Natural killer cell (primary cell): ENCODE data around the gene ABL1. TPM values are rescaled to one million over a fixed set of nuclear protein-coding genes. Genes with fewer than 3 reads are reported as not detected.
"Not testable (repeated sequence)": the region's sequence is repeated elsewhere in the genome, so short reads cannot be mapped to it uniquely, and the experiment has no call there.

ENCODE experiments used
- ATAC-seq, 3 donors: fragments of 150-1000 bp in 2 of 3; fragments of 200-7000 bp in 1 of 3; cut with Tn5 transposase; 1 replicate in 1 of 3; 2 replicates in 2 of 3; pipeline ENCODE4 v1.10.0; 2021; ENCODE audit warnings: mild to moderate bottlenecking in 2 of 3, moderate library complexity in 2 of 3
- DNase-seq, 2 donors: peaks; one replicate each; pipeline versions ENCODE4 v3.0.0 to v3.0.0-alpha.2; 2013 to 2021; ENCODE audit warnings: mixed read lengths in 1 of 2
- H3K27ac ChIP-seq: one replicate; pipeline ENCODE4 v1.5.1; 2013; ENCODE audit warnings: mild to moderate bottlenecking, low read length
- H3K27me3 ChIP-seq: one replicate; pipeline ENCODE4 v1.6.1; 2013; ENCODE audit warnings: low read length; ENCODE audit not compliant: control insufficient read depth, insufficient read depth
- H3K36me3 ChIP-seq: one replicate; pipeline ENCODE4 v1.6.1; 2013; ENCODE audit warnings: low read length; ENCODE audit not compliant: control insufficient read depth, insufficient read depth
- H3K4me1 ChIP-seq: one replicate; pipeline ENCODE4 v1.6.1; 2013; ENCODE audit warnings: low read length; ENCODE audit not compliant: control insufficient read depth, insufficient read depth
- H3K4me3 ChIP-seq: one replicate; pipeline ENCODE4 v1.5.1; 2013; ENCODE audit warnings: low read length
- H3K9me3 ChIP-seq: one replicate; pipeline ENCODE4 v1.6.1; 2013; ENCODE audit warnings: low read length; ENCODE audit not compliant: control insufficient read depth, insufficient read depth
- H3K27ac Mint-ChIP-seq, 2 donors: one replicate each; pipeline ENCODE4 v1.8.0; 2022; ENCODE audit warnings: mild to moderate bottlenecking in 2 of 2, mixed read lengths in 2 of 2, moderate library complexity in 1 of 2
- H3K27me3 Mint-ChIP-seq, 2 donors: one replicate each; pipeline ENCODE4 v1.8.0; 2022; ENCODE audit warnings: low read depth in 2 of 2, mixed read lengths in 2 of 2
- H3K36me3 Mint-ChIP-seq: one replicate; pipeline ENCODE4 v1.8.0; 2022; ENCODE audit warnings: mixed read lengths
- H3K4me1 Mint-ChIP-seq, 2 donors: one replicate each; pipeline ENCODE4 v1.8.0; 2022; ENCODE audit warnings: mixed read lengths in 2 of 2
- H3K4me3 Mint-ChIP-seq: one replicate; pipeline ENCODE4 v1.8.0; 2022; ENCODE audit warnings: mild to moderate bottlenecking, moderate library complexity, mixed read lengths
- H3K9me3 Mint-ChIP-seq, 2 donors: one replicate each; pipeline ENCODE4 v1.8.0; 2022; ENCODE audit warnings: mixed read lengths in 2 of 2
- WGBS: methylation state at CpG from one replicate; pipeline ENCODE4 v1.1.7; 2013; ENCODE audit warnings: missing lambda C conversion rate; ENCODE audit not compliant: insufficient coverage; 5-methylcytosine and 5-hydroxymethylcytosine counted together
- intact Hi-C: fragments of 100-400 bp; cut with micrococcal nuclease; formaldehyde crosslinking; loops from one replicate; pipeline ENCODE4 v1.14.2; 2022
- total RNA-seq, 4 donors: library from RNA; stranded (reverse); fragments of 120-200 nt in 1 of 4; gene quantifications; one replicate each; pipeline versions ENCODE4 v1.2.3 to v1.2.4, GENCODE V29; 2013 to 2022
- TF ChIP-seq, protein P1 (sequence below): fragments of 200-600 bp; IDR thresholded peaks from one replicate; pipeline ENCODE4 v1.8.0; 2022; ENCODE audit warnings: antibody characterized with exemption

ABL1 gene
- total RNA-seq, 3 donors from 2014 or later (not counting 1 experiment from before 2014, with no cell fraction given): 49.7 to 65.6 (median 53.8) TPM

DNA sequence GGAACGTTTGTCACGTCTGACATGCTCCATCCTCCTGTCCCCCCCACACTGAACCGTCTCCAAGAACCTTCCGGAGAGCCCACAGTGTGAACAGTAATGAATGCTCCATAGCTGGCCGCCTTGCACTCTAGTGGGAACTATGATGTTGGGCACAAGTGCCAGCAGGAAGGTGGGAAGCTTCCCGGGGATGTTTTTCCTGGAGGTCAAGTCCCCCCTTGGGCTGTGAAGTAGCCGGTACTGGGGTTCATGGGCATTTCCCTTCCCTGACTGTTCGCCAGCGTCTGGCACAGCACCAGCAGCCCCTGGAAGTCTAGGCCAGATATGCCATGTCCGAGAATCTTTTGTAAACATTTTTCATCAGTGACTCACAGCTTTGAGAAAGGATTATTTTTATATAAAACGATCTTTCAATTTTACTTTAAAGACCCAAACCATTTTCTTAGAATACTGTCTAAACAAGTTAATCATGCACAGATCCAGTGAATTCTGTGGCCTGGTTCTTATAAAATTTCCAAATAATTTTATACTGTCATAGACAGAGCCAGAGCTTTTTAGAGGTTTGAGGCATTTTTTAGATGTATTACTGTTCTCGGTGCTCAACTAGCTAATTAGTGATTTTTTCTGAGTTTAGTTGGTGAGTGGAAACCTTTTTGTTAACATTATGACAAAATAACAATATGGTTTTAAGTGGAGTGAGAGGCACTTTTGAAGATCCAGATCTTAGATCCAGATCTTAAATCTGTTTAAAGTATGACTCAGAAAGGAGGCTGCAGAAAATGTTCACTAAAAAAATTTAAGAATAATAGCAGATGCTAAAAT is 11.6 kb downstream of the ABL1 start:
- H3K27ac ChIP-seq: no peak overlapping the region
- 96% methylated on average over 10 of the region's 12 CpGs for WGBS
- H3K27ac Mint-ChIP-seq: no peak overlapping the region

DNA sequence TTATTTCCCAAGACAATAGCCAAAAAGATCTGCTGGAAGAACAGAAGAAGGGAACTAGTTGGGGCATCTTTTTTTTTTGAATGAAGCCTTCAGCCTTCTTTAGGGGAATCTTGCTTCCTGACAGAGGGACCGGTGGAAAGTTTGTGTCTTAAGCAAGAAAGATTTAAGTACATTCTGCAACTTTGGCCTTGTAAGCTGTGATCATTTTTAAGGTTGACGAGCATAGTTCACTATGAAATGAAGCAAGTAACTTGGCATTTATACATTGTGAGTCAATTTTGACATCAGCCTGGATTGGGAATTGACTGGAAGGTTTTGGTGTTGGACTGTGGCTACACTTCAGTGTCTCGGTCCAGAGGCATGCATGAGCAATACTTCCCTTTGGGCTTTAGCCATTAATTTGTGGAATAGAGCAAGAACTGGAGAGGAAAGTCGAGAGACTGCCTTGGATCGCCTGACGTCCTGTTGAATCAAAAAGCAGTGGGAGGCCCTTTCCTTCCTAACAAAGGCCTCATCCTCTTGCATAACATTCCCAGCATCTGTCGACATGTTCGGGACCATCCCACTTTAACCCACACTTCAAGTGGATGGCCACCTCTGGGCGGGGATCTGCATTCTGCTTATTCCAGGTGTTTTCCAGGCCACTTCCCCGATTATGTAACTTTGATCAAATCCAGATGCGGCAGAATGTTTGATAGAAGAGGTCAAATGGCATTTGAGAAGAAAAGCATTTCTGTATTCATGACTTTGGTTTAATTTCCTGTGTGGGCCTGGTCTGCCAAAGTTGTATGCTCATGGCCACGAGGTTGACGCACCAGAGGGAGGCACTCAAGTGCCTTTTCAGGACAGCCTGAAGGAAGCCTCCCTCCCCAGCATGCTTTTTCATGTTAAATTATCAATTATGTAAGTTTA is 12.5 kb downstream of the ABL1 start:
- TF ChIP-seq, protein P1, sequence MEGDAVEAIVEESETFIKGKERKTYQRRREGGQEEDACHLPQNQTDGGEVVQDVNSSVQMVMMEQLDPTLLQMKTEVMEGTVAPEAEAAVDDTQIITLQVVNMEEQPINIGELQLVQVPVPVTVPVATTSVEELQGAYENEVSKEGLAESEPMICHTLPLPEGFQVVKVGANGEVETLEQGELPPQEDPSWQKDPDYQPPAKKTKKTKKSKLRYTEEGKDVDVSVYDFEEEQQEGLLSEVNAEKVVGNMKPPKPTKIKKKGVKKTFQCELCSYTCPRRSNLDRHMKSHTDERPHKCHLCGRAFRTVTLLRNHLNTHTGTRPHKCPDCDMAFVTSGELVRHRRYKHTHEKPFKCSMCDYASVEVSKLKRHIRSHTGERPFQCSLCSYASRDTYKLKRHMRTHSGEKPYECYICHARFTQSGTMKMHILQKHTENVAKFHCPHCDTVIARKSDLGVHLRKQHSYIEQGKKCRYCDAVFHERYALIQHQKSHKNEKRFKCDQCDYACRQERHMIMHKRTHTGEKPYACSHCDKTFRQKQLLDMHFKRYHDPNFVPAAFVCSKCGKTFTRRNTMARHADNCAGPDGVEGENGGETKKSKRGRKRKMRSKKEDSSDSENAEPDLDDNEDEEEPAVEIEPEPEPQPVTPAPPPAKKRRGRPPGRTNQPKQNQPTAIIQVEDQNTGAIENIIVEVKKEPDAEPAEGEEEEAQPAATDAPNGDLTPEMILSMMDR: no peak
- no peak overlapping the region for H3K27ac Mint-ChIP-seq
- DNase-seq: no peak
- H3K4me3 ChIP-seq: no peak overlapping the region
- no peaks in the 10 kb centered on the region for H3K9me3 ChIP-seq
- no peak for ATAC-seq
- H3K4me3 Mint-ChIP-seq: no peak overlapping the region
- no peak overlapping the region for H3K27ac ChIP-seq
- H3K4me1 Mint-ChIP-seq: peaks cover 25 to 33% of the 10 kb centered on the region in 2 donors
- H3K36me3 Mint-ChIP-seq: no peaks in the 10 kb centered on the region
- H3K36me3 ChIP-seq: no peaks in the 10 kb centered on the region
- H3K9me3 Mint-ChIP-seq: no peaks in the 10 kb centered on the region
- no peaks in the 10 kb centered on the region for H3K4me1 ChIP-seq
- 92% methylated on average over 13 of the region's 13 CpGs for WGBS
- intact Hi-C loops: no loop called here
- H3K27me3 Mint-ChIP-seq: no peaks in the 10 kb centered on the region
- H3K27me3 ChIP-seq: no peaks in the 10 kb centered on the region

More for the DNA sequence above, 11.6 kb downstream of the ABL1 start:
- Histone ChIP-seq H3K4me3 (no peak overlapping the region), H3K27me3 (no peaks in the 10 kb centered on the region), H3K4me1 (no peaks in the 10 kb centered on the region), H3K9me3 (no peaks in the 10 kb centered on the region), H3K36me3 (no peaks in the 10 kb centered on the region)
- no peak for DNase-seq
- no peak overlapping the region for H3K4me3 Mint-ChIP-seq
- no peaks in the 10 kb centered on the region for H3K36me3 Mint-ChIP-seq
- H3K27me3 Mint-ChIP-seq: no peaks in the 10 kb centered on the region
- intact Hi-C loops: no loop called here
- ATAC-seq: no peak
- TF ChIP-seq, protein P1: no peak
- peaks cover 29 to 41% of the 10 kb centered on the region in 2 donors for H3K4me1 Mint-ChIP-seq
- H3K9me3 Mint-ChIP-seq: no peaks in the 10 kb centered on the region

DNA sequence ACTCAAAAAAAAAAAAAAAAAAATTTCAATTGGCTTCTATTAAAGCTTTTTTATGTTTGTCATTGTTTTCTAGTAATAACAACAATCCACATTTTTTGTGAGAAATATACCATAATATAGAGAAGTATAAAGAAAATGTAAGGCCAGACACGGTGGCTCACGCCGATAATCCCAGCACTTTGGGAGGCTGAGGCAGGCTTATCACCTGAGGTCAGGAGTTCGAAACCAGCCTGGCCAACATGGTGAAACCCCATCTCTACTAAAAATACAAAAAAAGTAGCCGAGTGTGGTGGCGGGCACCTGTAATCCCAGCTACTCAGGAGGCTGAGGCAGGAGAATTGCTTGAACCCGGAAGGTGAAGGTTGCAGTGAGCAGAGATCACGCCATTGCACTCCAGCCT is 13.5 kb downstream of the ABL1 start:
- over 99% methylated on average over 7 of the region's 8 CpGs for WGBS
- intact Hi-C loops, H3K36me3 Mint-ChIP-seq, H3K4me3 Mint-ChIP-seq, H3K36me3 ChIP-seq, H3K27ac Mint-ChIP-seq, H3K9me3 Mint-ChIP-seq, H3K4me1 ChIP-seq, H3K27ac ChIP-seq, H3K27me3 Mint-ChIP-seq, ATAC-seq, H3K9me3 ChIP-seq, H3K27me3 ChIP-seq, H3K4me3 ChIP-seq, DNase-seq: not testable (repeated sequence)
- peaks cover 17 to 25% of the 10 kb centered on the region in 2 donors for H3K4me1 Mint-ChIP-seq

DNA sequence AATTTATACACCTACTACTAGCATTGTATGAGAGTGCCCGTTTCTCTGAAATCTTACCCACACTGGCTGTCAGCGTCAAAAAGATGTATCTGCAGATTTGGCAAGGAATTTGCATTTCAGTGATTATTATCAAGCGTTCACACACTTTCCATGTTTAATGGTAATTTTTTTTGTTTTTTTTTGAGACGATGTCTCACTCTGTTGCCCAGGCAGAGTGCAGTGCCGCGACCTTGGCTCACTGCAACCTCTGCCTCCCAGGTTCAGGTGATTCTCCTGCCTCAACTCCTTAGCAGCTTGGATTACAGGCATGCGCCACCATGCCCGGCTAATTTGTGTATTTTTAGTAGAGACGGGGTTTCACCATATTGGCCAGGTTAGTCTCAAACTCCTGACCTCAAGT is 14.3 kb downstream of the ABL1 start:
- TF ChIP-seq, protein P1: no peak
- no peaks in the 10 kb centered on the region for H3K36me3 Mint-ChIP-seq

More for the DNA sequence above, 14.3 kb downstream of the ABL1 start:
- Mint-ChIP-seq H3K27me3 (no peaks in the 10 kb centered on the region), H3K4me3 (no peak overlapping the region), H3K27ac (no peak overlapping the region), H3K4me1 (peaks cover 8 to 17% of the 10 kb centered on the region in 2 donors), H3K9me3 (no peaks in the 10 kb centered on the region)
- ATAC-seq: no peak
- Histone ChIP-seq H3K4me3 (no peak overlapping the region), H3K27ac (no peak overlapping the region), H3K4me1 (no peaks in the 10 kb centered on the region), H3K36me3 (peaks cover 3% of the 10 kb centered on the region), H3K9me3 (no peaks in the 10 kb centered on the region), H3K27me3 (no peaks in the 10 kb centered on the region)
- intact Hi-C loops: no loop called here
- 96% methylated on average over 9 of the region's 9 CpGs for WGBS
- no peak for DNase-seq
